Stimulated activated CD4-positive, alpha-beta T cell treated with anti-CD3 and anti-CD28 coated beads, TNF-alpha, amount 100 ng/mL, for 24 hours (primary cell): ENCODE results near the gene RERG.

Experiments used
- DNase-seq, 3 experiments: peaks; one replicate each; pipeline ENCODE4 v3.0.0-alpha.2; 2020; ENCODE audit warnings: low read depth in 3 of 3

The RERG gene

DNA sequence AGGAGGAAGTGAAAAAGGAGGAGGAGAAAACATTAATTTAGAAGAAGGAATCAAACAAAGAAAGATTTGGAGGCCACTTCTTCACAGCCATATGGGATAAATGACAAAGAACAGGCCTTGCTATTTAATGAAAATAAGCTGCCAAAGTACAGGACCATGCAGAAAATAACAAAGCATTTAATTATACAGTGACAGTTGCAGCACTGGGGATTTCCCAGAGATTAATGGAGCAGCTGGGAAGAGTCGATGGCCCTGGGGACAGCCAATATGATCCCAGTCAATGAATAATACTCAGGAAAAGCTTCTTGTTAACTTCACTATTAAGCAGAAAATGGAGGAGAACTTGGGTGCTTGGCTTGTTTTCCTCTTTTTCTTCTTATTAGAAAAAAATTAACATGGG, 34.6 kb downstream of the RERG start:
- DNase-seq, result no peak

DNA sequence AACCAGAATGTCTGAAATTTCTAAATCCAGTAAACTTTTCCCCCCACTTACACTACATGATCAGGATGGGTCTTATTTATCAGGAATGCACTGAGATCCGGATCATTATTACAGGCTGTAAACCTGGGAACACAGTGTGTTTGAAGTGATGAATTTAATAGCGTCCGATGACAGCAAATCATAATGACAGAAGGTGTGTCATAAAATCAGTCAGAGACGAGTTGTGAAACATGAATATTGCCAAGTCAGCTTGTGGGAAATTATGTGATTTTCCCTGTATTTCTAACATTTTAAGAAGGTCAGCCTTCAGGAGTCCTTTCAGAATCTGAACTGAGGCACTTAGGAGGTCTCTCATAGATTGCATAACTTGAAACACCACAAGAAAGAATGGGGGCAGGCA, 36.7 kb downstream of the RERG start:
- DNase-seq, result no peak

DNA sequence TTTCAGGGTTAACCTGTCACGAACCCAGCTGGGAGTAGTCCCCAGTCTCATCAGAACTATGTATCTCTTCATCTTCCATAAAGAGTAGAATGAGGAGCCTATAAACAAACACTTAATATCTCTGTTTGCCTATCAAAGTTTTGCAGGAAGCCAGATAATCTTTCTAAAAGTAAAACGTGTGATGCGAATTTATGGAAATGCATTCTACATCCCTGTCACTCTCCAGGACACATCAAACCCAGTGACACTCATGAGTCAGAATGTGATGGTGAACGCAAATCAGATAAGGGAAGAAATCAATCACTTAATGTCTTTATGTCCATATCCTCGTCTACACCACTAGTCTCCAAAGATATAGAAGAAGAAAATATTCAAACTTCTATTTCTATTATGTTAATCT, 37.4 kb downstream of the RERG start:
- DNase-seq, result no peak

DNA sequence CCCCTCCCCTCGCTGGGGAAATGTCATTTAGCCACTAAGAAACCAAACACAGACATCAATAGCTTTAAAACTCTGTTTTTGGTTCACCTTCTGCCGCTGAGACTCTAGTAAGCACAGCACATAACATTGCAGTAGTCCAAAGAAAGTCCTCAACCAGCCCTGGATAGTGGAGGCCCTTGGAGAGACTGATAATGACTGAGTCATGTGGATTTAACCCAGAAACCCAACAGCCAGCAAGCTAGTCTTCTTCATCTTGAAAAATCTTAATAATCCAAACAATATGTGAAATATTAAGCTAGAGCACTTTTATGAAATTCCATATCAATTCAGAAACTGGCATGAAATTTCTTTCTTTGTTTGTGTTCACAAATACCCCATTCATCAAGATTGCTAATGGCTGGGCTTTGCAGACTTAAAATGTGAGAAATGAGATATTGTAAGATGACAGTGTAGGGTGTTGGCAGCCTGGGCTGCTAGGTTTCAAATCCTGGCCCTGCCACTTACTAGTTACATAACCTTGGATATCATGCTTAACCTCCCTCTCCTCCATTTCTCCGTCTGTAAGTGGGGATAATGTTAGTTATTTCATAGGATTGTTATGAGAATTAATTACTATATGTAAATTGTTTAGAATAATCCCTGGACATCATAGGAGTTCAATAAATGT, 40.1 kb downstream of the RERG start:
- DNase-seq, result no peak

DNA sequence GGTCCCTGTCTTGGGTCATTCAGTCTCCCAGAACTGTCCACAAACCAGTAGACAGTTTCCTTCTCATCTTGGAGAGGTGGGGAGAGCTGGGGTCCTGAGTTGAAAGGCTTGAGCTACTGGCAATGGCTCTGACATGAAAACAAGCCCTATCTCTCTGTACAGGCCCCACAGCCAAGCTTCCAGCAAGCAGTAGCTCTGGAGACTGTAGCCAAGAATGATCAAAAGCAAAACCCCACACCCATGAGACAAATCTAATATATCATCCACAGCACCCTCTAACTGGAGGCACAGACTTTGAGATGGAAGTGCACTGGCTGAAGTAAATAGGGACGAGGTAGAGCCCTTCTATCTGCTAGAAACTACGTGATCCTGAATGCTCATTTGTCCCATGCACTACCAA, 40.9 kb downstream of the RERG start:
- DNase-seq, result no peak

DNA sequence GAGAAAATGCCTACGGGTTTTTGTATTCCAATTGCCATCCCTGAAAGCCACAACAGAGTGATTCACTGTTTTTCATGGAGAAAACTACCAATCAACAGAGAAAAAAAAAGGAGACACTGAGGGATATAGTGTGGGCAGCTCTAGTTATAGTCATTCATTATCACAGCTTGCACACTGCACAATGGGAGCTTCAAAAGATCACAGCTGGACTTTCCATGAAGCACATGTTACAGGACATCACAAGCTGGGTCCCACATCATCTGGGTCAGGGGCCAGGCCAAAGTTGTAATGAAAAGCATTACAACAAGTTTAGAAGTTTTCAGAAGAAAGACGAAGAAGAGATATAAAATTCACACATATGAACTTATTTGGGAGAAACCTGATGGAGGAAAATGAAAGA, 41.5 kb downstream of the RERG start:
- no peak for DNase-seq

DNA sequence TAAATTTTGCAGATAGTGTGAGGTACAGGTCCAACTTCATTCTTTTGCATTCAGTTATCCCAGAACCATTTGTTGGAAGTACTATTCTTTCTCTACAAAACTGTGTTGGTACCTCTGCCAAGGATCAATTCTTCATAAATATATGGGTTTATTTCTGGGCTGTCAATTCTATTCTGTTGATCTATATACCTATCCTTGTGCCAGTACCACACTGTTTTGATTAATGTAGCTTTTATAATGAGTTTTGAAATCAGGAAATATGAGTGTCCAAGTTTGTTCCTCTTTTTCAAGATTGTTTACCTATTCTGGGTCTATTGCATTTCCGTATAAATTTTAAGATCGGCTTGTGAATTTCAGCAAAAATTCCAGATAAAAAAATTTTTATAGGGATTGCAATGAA, 48.1 kb downstream of the RERG start:
- DNase-seq, result no peak

DNA sequence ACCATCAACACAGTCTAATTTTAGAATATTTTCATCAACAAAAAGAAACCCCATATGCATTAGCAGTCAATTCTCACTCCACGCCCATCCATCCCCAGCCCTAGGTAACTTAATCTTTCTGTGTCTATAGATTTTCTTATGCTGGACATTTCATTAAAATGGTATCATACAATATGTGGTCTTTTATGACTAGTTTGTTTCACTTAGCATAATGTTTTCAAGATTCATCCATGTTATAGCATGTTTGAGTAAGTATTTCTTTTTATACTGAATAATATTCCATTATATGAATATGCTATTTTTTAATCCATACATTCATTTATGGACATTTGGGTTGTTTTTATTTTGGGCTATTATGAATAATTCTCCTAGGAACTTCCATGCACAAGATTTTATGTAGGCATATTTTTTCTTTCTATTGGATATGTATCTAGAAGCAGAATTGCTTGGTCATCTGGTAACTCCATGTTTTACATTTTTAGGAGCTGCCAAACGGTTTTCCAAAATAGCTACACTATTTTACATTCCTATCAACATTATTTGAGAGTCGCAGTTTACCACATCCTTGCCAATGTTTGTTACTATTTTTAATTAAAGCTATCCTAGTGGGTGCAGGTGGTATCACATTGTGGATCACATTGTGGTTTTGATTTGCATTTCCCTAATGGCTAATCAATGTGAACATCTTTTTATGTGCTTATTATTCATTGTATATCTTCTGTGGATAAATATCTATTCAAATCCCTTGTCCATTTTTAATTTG, 49.0 kb downstream of the RERG start:
- DNase-seq, result no peak

DNA sequence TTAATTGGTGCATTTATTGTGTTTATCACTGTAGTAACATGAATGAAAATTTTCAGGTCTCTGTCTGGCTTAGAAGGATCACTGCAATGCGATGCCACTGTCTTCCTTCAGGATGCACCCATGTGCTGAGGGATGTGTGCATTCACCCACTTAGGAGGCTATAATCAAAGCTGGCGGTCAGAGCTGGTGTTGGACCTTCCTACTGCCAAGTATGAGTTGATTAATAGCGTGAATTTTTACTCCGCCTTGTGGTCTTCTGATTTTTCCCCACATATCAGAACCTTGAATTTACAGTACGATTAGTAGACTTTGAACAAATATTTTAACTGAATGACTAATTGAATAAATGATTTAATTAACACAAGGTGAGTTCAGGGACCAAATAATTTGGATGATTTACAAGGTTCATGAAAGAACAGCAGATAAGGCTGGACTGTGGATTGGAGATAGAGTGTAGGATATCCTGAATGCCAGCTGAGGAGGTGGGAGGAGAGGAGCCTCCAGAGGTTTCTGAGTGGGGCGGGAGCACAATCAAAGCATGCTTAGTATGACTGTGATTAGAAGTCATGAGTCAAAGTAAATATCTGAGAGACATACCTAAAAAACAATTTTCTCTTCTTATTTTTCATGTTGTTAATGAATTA, 50.1 kb downstream of the RERG start:
- no peak for DNase-seq

DNA sequence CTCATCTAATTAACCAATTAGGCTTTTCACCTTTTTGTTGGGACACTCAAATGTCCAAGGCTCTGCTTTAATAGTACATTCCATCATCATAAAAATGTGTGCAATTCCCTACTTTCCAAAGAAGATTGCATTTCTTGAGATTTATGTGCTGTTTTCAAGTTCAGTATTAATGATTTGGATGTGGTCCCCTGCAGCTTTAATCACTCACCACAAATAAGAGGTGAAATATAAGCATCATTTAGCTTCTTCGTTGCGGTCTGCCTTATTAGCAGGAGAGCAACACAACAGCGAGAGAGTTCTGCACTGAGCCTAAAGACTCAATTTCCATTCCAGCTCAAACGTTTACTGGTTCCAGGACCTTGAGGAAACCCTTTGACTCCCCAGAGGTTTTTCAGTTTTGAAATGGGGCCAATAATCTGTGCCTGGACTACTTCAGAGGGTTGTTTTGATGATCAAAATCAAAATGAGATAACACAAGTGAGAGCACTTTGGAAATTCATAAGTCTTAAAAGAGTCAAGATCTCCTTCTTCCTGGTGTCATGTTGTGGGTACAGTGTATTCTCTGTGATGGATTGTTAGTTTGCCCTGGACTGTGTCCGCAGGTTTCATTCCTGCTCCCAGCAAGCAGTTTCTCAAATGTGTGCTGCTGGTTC, 53.1 kb downstream of the RERG start:
- DNase-seq, result no peak

DNA sequence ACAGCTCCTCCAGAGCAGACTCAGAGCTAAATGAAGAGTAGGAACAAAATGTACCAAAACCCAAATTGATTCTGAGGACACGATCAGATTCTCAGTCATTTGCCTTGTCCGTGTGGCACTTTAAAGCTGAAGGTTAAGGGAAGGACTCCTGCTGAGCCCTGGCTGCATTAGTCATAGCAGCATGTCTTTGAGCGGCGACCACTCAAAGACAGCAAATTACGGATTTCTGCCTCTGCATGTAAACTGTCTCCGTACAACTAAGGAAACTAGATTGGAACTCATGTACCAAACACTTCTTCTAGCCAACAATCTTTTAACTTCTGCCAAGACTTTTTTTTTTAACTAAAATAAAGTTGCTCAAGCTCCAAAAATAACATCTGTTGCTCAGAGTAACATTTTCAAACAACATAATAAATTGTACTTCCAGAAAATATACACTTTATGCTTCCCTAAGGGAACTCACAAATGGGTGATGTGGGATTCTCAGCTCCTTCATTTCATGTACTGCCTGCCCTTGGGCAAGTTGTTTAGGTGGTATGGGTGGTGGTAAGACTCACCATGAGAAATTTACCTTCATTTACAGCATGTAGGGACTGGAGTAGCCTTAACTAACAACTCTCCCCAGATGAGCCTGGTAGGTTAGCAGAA, 56.1 kb downstream of the RERG start:
- DNase-seq, result no peak

DNA sequence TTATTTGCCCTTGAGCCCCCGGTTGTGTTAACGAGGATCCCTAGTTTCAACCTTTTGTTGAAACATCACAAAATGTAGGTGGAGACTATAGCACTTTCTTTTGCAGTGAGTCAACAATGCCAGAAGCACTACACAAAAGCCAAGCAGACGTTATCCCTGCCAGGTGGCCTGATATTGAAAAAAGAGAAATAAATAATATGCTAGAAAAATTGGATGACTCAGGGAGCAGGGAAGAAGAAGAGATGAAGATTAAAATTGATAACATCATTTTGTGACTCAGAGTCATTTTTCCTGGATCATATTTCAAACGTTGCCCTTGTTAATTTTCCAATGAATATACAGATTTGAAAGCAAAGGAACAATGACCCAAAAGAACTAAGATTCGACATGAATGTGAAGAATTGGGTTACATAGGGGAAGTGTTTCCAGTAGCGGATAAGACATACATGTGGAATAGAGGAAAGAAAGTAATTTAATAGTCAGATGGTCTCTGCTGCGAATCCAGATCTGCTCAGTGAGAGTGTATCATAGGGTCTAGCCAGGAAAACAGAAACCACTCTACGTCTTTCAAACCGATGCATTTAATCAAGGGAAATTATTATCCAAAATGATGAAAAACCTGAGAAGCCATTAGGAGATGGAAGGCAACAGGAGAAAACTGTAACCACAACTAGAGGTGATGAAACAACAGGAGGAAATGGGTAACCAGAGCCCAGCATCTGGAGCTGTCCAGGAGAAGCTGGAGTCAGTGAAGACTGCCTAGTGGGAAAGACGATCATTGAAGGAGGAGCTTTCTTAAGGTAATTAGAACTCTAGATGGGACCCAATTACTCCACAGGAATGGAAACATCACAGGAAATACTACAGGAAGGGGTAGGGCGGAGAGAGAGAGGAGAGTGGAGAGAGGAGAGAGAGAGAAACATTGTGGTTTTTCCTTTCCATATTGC, 57.9 kb downstream of the RERG start:
- no peak for DNase-seq

DNA sequence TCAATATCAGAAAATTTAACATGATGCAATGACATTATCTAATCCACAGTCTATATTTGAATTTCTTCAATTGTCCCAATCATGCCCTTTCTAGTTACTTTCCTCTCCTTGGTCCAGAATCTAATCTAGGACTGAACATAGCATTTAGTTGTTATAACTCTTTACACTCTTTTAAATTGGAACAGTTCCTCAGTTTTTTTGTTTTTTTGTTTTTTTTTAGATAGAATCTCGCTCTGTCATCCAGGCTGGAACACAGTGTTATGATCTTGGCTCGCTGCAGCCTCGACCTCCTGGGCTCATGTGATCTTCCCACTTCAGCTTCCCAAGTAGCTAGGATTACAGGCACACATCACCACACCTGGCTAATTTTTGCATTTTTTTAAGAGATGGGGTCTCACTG, 63.1 kb downstream of the RERG start:
- no peak for DNase-seq

DNA sequence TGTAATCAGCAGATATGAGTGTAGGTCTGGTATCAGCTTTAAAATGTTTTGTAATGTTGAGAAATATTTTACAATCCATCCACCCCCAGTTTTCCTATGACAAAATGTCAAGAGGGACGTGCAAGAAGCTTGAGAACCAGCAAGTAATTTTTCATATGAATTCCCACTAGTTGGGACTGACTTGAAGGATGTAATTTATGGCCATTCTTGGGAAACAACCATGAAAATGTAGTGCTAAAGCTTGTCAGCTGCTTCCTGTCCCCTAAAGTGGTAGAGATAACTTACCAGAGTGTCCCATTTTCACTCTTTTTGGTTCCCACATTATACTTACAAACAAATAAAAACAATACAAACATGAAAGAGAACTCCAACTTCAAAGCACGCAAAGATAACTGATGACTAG, 63.9 kb downstream of the RERG start:
- DNase-seq, result no peak

DNA sequence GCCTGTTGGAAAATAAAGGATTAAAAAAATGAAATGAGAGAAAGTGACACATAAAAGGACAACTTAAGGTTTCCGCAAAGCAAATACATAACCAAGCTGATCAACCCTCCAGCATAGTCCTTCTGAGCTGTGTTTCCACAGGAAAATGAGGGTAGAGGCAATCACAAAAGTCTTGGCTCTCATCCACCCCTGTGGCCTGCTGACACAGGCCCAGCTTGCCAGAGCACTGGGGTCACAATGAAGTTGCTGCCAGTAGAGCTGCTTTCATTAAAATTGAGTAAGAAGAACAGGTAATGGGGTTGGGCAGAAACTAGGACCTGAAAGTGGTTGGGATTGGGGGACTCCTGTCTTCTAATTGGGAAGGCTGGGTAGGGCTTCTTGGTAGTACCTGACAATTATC, 65.9 kb downstream of the RERG start:
- DNase-seq, result no peak

DNA sequence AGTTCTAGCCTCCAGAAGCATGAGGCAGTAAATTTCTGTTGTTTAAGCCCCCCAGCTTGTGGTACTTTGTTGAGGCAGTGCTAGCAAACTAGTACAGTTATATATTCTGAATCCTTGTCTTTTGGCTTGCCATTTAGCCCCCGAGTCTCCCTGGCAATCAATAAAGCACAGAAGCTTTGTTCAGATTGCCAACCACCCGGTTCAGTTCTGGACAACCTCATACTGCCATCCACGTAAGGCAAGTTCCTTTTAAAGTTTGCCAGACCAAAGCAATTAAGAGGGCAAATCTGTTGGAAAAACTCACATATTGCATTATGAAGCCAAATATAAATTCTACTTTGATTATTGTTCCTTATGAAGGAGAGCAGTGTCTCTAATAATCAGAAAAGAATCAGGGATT, 67.1 kb downstream of the RERG start:
- DNase-seq, result no peak

DNA sequence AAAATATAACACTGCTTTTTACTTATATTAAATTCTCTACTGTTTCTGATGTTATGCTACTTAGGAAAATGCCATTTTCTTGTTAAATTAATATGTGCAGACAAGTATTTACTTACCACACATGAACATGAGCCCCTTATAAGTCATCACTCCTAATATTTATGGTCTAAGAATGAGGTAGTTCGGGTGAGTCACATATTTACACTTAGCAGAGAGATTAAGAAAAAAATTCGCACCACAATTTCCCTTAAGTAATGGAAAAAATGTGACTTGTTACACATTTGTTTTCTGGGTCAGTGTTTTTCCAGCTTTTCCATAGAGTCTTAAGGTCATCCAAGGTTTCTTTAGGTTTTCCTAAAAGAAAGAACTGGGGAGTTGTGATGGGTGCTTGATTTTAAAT, 68.3 kb downstream of the RERG start:
- DNase-seq, result no peak

DNA sequence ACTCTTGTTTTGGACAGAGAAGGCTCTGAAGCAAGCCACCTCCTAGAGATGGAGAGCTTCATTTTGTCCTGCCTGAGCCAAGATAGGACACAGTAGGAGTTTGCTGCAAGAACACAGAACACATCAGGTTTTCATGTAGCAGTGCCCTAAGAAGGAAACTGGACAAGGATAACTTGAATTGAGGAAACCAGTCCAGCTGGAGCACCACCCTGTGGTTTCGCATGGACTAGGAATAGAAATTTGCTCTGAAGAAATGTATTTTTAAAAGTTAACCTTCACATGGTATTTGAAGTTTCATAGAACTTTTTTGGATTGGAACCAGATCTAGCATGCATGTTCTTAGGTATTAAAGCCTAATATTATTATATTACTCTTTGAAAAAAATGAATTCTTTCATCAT, 68.8 kb downstream of the RERG start:
- DNase-seq, result no peak

DNA sequence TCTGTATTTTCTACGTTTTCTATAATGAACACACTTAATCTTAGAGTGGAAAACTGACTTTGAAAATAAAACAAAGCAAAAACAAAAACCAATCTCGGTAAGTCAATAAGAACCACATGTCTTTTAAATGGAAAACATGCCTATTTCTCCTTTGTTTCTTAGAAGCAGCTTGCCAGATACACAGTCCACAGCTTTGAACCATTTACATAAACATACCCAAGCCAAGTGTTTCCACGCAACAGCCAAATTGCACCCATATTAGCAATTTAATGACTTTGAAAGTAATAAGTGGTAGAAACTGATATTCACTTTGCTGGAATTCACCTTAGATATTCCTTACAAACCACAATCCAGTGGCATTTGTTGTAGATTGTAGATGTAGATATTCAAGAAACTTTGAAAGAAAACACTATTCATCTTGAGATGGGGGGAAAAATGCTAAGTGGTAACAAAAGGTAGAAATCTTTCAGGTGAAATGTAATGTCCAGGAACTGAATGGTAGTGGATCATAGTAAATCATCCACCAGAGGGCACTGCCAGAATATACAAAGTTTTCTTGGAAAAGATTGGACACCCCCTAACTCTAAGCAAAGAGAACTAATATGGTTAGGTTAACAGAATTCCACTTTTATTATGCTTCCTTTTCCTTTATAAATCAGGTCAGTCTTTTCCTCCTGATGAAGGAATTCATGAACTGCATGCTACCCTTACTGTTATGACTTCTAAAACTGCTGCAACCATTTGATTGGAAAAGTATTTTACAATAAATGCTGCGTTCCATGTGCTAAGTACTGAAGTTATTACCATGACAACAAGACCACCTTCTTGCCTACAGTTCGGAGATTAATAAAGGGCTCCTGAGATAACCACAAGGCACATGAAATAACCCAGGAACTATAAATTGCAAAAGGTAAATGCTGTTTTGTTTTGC, 69.8 kb downstream of the RERG start:
- DNase-seq, result no peak

DNA sequence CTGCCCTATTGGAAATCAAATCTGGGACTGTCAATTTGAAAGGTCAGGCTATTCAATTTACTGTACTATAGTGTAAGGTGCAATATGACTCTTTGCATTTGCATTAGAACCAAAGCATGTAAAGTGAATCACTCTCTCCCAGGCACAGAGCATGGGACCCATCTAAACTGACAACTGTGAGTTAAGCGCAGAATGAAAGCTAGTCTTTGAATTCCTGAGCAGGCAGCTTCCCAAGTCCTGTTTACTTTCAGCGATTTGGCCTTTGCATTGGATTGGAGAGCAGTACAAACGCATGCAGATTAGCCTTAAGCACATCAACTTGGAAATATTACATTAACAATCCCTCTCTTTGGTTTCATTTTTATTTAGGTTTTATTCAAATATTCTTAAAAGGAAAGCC, 74.6 kb downstream of the RERG start:
- no peak for DNase-seq
